GM10266 (cell line): Measurements from ENCODE around the gene CLEC16A.

ENCODE experiments used
- DNase-seq: peaks from one replicate; pipeline ENCODE4 v3.0.0; 2012; ENCODE audit errors: extremely low spot score
- CTCF ChIP-seq: IDR thresholded peaks from 2 replicates; pipeline ENCODE4 v1.5.1; 2012; ENCODE audit warnings: mild to moderate bottlenecking, low read depth; ENCODE audit not compliant: control insufficient read depth, insufficient read depth; ENCODE audit errors: missing control alignments

CLEC16A gene

GRCh38 chr16:11050536-11050935 is 106.2 kb downstream of the CLEC16A start:
- TF ChIP-seq CTCF = no peak
- no peak for DNase-seq

- no peak for TF ChIP-seq CTCF
- DNase-seq = no peak
Observed at GRCh38 chr16:11050944-11051343, 106.6 kb downstream of the CLEC16A start.

GRCh38 chr16:11051430-11051829 is 107.1 kb downstream of the CLEC16A start:
- no peak for TF ChIP-seq CTCF
- DNase-seq = no peak

- DNase-seq = peak; percentile 46
- TF ChIP-seq CTCF = no peak
Observed at GRCh38 chr16:11051879-11052808, 107.8 kb downstream of the CLEC16A start.

- no peak for DNase-seq
- TF ChIP-seq CTCF = no peak
Observed at GRCh38 chr16:11053916-11054460, 109.6 kb downstream of the CLEC16A start.

- DNase-seq = no peak
- no peak for TF ChIP-seq CTCF
Observed at GRCh38 chr16:11056090-11056992, 112.0 kb downstream of the CLEC16A start.
